ENCODE results near the gene LMF2. TPM values are rescaled to one million over a fixed set of nuclear protein-coding genes. Genes with fewer than 3 reads are reported as not detected.

The LMF2 gene
- total RNA-seq, 6 experiments from 2014 or later, result 110 to 133 (median 118) TPM

- H3K4me1 Mint-ChIP-seq (ENCODE audit: low read depth), result no peaks in the 10 kb centered on the region
- no peak for DNase-seq
- H3K36me3 Mint-ChIP-seq (ENCODE audit: low read depth), result no peaks in the 10 kb centered on the region
- no peak for TF ChIP-seq CTCF (IDR thresholded peaks at IDR 0.05)
- H3K27ac Mint-ChIP-seq, result no peak overlapping the region
- H3K27me3 Mint-ChIP-seq (ENCODE audit: insufficient read depth), result peaks cover 44% of the 10 kb centered on the region
- no peak overlapping the region for H3K4me3 Mint-ChIP-seq
- no peaks in the 10 kb centered on the region for H3K9me3 Mint-ChIP-seq
These were observed 41.7 kb upstream of the LMF2 start for GRCh38 chr22:50548921-50549790.

- Mint-ChIP-seq H3K36me3 (ENCODE audit: low read depth) (no peaks in the 10 kb centered on the region), H3K27ac (no peak overlapping the region), H3K27me3 (ENCODE audit: insufficient read depth) (peaks cover 45% of the 10 kb centered on the region), H3K9me3 (no peaks in the 10 kb centered on the region), H3K4me3 (no peak overlapping the region), H3K4me1 (ENCODE audit: low read depth) (no peaks in the 10 kb centered on the region)
- no peak for DNase-seq
- no peak for TF ChIP-seq CTCF (IDR thresholded peaks at IDR 0.05)
These were observed 40.8 kb upstream of the LMF2 start for GRCh38 chr22:50548040-50548920.

GRCh38 chr22:50547263-50547985 is 39.9 kb upstream of the LMF2 start:
- H3K9me3 Mint-ChIP-seq, result no peaks in the 10 kb centered on the region
- no peak overlapping the region for H3K27ac Mint-ChIP-seq

GRCh38 chr22:50546326-50547262 is 39.1 kb upstream of the LMF2 start:
- no peak overlapping the region for H3K27ac Mint-ChIP-seq

More at GRCh38 chr22:50547263-50547985, 39.9 kb upstream of the LMF2 start:
- Mint-ChIP-seq H3K4me3 (no peak overlapping the region), H3K27me3 (ENCODE audit: insufficient read depth) (peaks cover 46% of the 10 kb centered on the region), H3K4me1 (ENCODE audit: low read depth) (peaks cover 3% of the 10 kb centered on the region), H3K36me3 (ENCODE audit: low read depth) (no peaks in the 10 kb centered on the region)
- DNase-seq, result no peak
- no peak for TF ChIP-seq CTCF (IDR thresholded peaks at IDR 0.05)

More at GRCh38 chr22:50546326-50547262, 39.1 kb upstream of the LMF2 start:
- Mint-ChIP-seq H3K4me1 (ENCODE audit: low read depth) (peaks cover 11% of the 10 kb centered on the region), H3K36me3 (ENCODE audit: low read depth) (no peaks in the 10 kb centered on the region), H3K27me3 (ENCODE audit: insufficient read depth) (peaks cover 44% of the 10 kb centered on the region), H3K4me3 (no peak overlapping the region), H3K9me3 (no peaks in the 10 kb centered on the region)
- TF ChIP-seq CTCF (IDR thresholded peaks at IDR 0.05), result no peak
- no peak for DNase-seq

All from HFFc6 (cell line).